NAMALWA (cell line): ENCODE data around the gene NKX3-2.
"Not testable (repeated sequence)": the region's sequence is repeated elsewhere in the genome, so short reads cannot be mapped to it uniquely, and the experiment has no call there.

Experiments
- DNase-seq: peaks from one replicate; pipeline ENCODE4 v3.0.0-alpha.2; 2015; ENCODE audit warnings: low spot score

NKX3-2 gene

GRCh38 chr4:13543839-13544605 lies at the start of gene NKX3-2:
Gene NKX3-2, minus strand, starts transcription at chr4:13544508. Its CDS starts 94 bp downstream, at chr4:13544414.
- no peak for DNase-seq

- DNase-seq = no peak
Measured at GRCh38 chr4:13592220-13592619, 47.9 kb upstream of the NKX3-2 start.

GRCh38 chr4:13590766-13591165 lies 46.5 kb upstream of the NKX3-2 start:
- no peak for DNase-seq

GRCh38 chr4:13588954-13589353 lies 44.6 kb upstream of the NKX3-2 start:
- DNase-seq = no peak

GRCh38 chr4:13584481-13584880 lies 40.2 kb upstream of the NKX3-2 start:
- DNase-seq = no peak

- DNase-seq = no peak
Measured at GRCh38 chr4:13580036-13580435, 35.7 kb upstream of the NKX3-2 start.

- DNase-seq = no peak
Measured at GRCh38 chr4:13577660-13578059, 33.4 kb upstream of the NKX3-2 start.

GRCh38 chr4:13570916-13571315 lies 26.6 kb upstream of the NKX3-2 start:
- DNase-seq = no peak

- DNase-seq = no peak
Measured at GRCh38 chr4:13567125-13567524, 22.8 kb upstream of the NKX3-2 start.

- DNase-seq = no peak
Measured at GRCh38 chr4:13562876-13563275, 18.6 kb upstream of the NKX3-2 start.

- no peak for DNase-seq
Measured at GRCh38 chr4:13561673-13562072, 17.4 kb upstream of the NKX3-2 start.

GRCh38 chr4:13560111-13560510 lies 15.8 kb upstream of the NKX3-2 start:
- DNase-seq = not testable (repeated sequence)

- no peak for DNase-seq
Measured at GRCh38 chr4:13559413-13559812, 15.1 kb upstream of the NKX3-2 start.

- DNase-seq = no peak
Measured at GRCh38 chr4:13558881-13559280, 14.6 kb upstream of the NKX3-2 start.

GRCh38 chr4:13555325-13555724 lies 11.0 kb upstream of the NKX3-2 start:
- DNase-seq = no peak

GRCh38 chr4:13553081-13553480 lies 8.8 kb upstream of the NKX3-2 start:
- DNase-seq = no peak

GRCh38 chr4:13548984-13549546 lies 4.8 kb upstream of the NKX3-2 start:
- DNase-seq = peak; percentile 88

- DNase-seq = no peak
Measured at GRCh38 chr4:13548059-13548983, 4.0 kb upstream of the NKX3-2 start.

GRCh38 chr4:13547485-13548041 lies 3.3 kb upstream of the NKX3-2 start:
- no peak for DNase-seq

- DNase-seq = no peak
Measured at GRCh38 chr4:13546941-13547484, 2.7 kb upstream of the NKX3-2 start.

- DNase-seq = no peak
Measured at GRCh38 chr4:13546142-13546940, 2.0 kb upstream of the NKX3-2 start.
